NCI-H345 treated with DMSO at 0.1 percent for 48 hours (cell line): ENCODE measurements around the gene PDE4D.
"Not testable (repeated sequence)": the region's sequence is repeated elsewhere in the genome, so short reads cannot be mapped to it uniquely, and the experiment has no call there.

Source experiments
- DNase-seq: peaks from one replicate; lab custom pipeline; 2025; ENCODE audit not compliant: unreplicated experiment; lab: John Stamatoyannopoulos, UW

PDE4D gene

DNA sequence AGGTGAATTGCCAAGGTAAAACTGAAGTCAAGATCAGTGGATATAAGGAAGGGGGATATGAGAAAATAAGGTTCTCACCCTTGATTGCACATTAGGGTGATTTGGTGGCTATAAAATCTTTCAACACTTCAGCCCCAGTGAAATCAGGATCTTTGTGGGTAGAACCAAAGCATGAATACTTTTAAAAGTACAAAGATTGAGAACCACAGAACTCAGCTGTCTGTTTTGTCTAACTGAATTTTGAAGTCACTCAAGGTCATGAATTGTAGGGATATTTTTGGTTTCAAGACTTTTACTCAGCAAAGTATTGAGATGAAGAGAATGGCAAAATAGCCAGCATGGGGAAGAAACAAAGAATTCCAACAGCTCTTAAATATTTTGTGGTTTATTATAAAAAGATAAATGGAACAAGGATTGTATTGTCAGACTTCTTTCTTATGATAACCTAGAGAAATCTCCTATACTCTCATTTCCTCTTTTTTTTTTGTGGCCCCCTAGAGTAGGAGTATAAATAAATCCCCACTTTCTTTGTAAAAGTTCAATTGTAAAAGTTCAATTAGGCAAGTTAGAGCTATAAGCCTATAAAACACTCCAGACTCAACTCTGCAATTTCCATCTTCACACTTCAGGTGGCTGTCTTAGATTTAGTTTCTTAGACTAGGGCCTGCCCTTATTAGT lies 272.9 kb downstream of the PDE4D start:
- DNase-seq: no peak

DNA sequence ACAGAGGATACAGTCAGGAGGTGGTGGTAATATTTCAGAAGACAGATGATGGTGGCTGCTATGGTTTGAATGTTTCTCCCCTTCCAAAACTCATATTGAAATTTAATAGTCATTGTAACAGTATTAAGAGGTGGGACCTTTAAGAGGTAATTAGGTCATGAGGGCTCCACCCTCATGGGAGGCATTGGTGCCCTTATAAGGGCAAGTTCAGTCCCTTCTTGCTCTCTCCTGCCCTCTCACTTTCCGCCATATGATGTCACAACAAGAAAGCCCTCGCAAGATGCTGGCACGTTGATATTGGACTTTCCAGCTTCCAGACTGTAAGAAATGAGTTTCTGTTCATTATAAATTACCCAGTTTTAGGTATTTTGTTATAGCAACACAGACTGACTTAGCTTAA lies 274.9 kb downstream of the PDE4D start:
- DNase-seq: no peak

DNA sequence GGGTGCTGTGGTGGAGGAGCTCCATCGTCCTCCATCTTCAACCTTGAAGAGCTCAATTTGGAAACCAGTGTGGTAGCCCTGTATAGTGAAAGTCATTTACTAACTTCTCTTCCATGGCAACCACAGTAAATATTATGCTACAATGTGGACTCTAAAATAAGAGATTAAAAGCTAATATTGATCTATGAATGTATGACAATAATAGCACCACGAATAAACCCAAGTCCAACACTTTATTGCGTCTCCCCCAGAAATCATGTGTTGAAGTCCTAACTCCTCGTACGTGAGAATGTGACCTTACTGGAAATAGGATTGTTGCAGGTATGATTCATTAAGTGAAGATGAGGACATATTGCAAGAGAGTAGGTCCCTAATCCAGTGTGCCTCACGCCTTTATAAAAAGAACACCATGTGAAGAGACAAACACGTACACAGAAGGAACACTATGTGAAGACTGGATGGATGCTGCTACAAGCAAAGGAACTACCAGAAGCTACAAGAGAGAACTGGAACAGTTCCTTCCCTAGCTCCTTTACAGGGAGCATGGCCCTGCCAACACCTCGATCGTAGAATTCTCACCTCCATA lies 276.2 kb downstream of the PDE4D start:
- no peak for DNase-seq

DNA sequence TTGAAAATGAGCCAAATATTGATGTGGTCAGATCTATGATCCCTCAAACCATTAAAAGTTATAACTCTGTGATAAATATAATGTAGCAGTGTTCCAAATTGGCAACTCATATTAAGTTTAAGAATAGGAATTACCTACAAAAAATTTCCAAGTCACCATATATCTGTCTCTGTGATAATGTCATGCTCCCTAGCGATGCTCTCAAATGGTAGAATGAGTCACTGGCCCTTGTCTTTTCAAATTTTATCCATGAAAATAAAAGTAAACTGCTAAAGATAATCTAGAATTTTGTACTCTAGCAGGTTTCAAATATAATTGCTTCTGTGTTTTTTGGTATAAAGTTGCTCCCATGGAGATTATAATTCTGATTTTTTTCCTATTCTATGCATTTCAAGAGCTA lies 277.1 kb downstream of the PDE4D start:
- no peak for DNase-seq

DNA sequence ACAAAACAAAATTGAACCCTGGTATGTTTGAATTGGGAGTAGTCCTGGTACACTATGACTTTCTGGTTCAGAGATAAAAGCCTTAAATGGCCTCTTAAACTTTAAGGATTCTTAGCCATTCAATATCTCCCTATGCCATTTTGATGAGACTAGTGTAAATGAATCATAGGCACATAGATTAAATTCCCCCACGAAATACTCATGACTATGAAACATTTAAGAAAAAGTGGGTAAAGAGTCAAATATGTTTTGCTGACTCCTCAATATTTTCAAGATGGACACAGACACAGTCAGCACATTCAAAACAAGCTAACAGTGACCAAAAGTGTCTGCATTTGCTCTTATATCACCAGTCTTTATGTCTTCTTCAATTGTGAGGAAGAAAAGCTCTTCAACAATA lies 278.3 kb downstream of the PDE4D start:
- DNase-seq: no peak

DNA sequence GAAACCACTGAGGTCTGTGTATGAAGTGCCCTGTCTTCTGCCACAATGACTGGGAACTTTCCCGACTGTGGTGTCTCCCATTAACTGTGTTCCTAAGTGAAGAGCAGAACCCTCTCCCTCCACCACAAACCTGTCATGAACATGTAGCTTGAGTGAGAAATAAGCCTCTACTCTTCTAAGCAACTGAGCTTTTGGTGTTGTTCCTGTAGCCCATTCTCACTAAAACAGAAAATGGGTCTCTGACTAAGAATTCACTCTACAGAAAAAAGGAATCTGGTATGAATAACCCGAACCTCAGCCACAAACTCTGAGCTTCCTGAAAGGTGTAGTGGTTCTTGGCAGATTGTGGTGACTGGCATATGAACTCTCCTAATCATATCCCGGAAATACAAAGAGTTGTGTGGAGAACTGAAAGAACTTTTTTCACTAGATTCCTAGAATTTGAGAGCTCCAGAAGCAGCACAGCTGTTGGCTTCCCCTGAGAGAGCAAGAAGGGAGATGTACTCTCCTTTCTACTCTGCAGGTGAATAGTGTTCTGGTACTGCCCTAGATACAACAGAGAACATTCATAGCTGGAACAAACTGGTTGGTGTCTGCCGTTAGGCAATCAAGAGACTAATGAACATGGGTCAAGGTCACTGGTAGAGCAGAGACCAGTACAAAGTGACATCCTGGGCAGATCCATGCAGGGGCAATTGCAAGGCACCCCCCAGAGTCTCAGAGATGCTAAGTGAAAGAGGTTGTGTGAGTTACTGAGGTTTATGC lies 283.8 kb downstream of the PDE4D start:
- DNase-seq: no peak

DNA sequence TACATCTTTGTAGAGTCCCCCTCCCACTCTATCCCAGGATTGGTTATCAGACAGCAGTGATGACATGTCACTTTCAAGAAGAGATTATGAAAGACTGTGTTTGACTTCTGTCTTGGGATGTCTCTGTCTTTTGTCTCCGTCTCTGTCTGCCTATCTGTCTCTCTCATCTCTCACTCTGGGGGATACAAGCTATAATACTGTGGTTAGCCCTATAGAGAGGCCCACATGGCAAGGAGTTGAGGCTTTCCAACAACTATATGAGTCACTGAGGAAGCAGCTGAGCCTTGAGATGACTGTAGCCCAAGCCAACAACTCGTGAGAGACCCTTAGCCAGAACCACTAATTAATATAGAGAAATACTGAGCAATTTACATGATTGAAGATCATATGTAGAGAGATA lies 284.8 kb downstream of the PDE4D start:
- DNase-seq: no peak

DNA sequence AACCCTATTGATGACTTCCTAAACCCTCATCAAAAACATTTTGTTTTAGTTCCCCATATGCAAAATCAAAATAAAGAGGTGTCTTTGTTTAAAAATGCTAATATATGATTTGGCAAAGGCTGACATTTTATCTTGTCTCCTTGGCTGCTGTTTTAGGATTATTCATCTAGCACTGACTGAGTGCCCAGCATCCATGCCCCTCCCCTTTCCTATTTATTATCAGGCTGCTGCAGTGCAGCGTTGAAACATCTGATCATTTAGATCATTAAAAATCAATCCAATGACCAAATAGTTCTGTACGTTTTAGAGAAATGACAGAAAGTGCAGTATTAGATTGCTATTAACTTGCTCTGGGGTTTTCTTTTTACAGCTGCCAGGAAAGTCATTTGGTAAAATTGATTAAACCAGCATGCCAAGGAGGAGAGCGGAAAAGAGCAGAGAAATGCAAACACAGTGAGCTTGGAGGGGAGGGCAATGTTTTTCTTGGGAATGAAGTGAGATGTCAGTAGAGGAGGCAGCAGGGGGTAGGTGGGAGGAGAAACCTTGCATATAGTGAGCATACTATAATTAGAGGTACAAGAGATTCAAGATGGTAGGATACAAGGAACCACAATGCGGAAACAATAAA lies 286.3 kb downstream of the PDE4D start:
- no peak for DNase-seq

DNA sequence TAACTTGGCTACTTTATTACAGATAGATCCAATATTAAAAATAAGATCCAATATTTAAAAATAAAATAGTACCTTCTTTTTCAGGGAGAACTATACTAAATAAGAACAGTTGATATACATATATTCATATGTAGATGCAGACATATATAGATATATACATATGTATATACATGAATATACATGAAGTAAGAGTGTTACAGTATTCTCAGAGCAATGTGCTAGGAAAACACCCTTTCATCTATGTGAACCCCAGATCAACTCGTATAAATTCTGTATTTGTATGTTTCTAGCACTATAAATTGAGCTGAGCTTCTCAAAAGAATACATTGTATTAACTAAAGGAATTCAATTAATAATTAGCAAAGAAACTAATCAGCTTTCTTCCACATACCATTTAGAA lies 287.6 kb downstream of the PDE4D start:
- no peak for DNase-seq

DNA sequence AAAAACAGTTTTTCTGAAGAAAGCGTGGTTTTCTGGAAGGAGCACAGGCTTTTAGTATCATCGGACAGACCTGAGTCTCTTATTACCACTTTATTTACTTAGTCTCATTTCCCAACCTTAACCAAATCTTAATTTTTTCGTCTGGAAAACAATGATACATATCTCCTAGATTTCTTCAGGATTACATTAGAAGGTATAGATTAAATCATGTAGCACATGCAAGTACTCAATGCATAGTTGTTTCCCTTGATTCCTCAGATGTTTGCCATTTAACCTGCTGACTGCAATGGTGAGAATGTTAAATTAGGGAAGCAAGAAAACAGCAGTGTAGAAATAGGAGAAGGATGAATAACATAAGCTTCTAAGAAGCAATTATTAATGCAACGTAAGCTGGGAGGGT lies 289.4 kb downstream of the PDE4D start:
- no peak for DNase-seq

DNA sequence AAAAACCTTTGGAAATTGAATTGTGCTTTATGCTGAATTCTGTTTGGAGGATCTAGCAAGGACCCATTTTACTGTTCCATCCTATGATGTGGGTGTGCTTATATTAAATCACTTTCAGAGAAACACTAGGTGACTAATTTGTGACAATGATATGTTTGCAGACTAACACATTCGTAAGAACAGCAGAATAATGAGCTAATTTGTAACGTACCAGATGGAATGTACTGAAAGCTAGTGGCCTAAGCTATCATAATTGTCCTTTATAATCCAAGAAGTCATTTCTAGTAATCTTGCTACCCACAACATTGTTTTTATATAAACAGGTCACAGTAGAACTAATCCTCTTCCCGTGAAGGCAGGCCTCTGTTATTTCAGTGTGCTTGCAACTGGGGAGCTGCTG lies 292.5 kb downstream of the PDE4D start:
- DNase-seq: no peak

DNA sequence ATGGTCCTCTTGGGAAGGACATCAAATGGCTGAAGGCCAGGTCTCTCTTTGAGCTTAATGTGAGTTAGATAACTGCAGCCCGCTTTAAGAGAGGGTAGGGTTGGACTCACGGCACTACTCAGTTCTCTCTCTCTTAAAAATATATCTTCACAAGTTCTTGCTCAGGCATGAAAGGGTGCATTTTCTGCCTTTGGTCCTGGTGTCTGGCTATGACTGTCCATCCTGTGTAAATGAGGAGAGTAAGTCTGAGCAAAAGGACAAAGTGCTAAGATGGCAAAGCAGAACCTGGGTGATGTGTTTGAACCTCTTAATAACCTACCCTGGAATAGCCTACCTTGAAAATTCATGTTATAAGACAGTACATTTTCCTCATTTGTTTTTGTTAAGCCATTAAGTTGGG lies 293.4 kb downstream of the PDE4D start:
- DNase-seq: no peak

DNA sequence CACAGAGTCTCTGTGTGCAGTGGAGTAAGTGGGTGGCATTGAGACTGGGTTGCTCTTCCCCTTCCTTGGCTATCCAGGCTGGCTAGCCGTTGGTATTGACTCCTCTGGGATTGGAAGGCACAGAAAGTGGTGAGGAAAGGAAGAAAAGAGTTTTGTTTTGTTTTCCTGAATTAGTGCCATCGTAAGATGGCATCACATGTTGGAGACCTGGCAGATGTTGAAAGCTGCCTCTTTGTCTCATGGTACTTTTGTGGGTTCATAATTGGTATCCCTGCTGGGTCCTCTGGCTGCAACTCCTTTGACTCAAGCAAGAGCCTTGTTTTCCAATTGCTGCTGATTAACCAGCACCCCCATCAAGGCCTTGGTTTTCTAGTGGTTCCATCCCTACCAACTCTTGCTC lies 293.8 kb downstream of the PDE4D start:
- no peak for DNase-seq

DNA sequence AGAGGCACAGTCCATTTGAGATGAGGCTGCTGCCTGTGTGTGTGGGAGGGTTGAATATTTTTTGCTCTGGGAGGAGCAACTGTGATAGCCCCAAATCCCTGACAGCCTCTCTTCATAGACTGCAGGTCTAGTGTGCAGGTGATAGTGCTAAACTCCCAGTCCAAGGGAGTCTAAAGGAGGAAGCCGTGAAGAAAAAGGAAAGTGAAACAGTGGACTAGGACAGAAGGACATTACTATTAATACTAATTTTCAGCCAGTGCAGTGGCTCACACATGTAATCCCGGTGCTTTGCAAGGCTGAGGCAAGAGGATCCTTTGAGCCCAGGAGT lies 295.0 kb downstream of the PDE4D start:
- DNase-seq: no peak

DNA sequence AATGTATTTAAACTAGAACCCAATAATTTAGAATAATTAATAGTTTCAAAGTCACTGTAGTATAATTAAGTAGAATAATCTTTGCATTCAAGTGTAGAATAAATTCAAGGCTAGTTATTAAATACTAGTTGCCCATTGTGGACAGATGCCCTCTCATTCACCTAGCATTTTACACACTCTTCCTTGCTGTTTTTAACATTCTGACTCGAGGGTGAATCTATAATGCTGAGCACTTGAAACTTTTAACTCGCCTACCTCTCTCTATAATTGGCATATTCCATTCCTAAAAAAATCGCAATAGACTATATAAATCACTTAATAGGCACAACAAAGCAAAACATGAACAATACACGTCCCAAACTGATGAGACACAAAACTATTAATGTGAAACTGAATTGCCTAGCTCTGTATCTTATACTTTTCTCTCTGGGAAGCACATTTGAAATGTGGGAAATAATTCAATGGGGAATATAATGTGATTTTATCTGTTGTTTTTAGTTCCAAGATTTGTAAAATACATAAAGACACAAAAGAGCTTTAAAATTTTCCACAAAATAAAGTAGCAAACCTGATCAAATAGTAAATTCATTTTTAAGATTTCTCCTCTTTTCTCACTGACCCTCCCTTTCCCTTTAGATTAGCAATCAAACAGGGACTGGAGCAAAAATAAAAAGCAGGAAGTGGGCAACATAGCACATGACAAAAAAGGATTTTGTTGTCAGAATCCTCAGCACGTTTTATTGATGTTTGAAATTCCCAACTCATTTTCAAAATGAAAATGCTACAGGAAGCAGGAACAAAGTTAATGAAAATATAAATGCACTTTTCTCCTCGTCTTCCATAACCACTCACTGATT lies 295.6 kb downstream of the PDE4D start:
- no peak for DNase-seq

DNA sequence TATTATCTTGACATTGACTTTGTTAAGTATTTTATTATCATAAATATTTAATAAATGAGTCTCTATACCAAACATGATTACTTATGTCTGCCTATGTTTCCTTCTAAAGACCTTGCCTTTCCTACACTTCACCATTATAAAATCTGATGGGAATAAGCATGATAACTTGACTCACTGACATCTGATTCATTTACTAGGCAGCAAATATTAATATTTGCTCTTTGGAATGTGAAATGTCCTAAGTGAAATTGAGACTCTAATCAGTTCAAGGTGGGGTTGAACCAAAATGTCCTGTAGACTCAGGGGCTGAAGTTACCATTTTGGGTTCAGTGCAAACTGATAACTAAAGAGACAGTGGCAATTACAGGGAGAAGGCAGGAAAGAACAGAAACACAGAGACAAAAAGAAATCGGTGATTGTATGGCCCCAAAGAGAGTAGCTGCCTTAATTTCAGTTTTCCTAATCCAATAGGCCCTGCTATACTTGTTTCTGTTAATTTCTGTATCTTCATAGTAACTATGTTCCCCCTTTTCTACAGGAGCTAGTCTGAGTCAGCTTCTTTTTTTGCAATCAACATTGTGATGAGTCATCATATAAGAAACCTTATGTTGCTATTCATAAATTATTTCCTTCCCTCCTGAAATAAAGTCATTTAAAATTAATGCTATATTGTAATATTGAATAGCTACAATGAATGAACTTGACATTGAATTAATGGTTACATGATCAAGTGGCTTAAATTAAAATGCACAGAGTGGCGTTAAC lies 296.8 kb downstream of the PDE4D start:
- no peak for DNase-seq

DNA sequence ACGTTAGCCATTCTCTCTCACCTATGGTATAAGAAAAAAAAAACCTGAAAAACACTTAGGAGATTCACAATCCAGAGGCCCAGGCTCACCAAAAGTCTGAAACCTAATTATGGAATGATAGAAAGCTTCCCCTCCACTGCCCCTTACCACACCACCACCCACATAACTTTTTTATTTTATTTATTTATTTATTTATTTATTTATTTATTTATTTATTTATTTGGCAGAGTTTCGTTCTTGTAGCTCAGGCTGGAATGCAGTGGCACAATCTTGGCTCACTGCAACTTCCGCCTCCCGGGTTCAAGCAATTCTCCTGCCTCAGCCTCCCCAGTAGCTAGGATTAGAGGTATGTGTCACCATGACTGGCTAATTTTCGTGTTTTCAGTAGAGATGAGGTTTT lies 299.4 kb downstream of the PDE4D start:
- not testable (repeated sequence) for DNase-seq

DNA sequence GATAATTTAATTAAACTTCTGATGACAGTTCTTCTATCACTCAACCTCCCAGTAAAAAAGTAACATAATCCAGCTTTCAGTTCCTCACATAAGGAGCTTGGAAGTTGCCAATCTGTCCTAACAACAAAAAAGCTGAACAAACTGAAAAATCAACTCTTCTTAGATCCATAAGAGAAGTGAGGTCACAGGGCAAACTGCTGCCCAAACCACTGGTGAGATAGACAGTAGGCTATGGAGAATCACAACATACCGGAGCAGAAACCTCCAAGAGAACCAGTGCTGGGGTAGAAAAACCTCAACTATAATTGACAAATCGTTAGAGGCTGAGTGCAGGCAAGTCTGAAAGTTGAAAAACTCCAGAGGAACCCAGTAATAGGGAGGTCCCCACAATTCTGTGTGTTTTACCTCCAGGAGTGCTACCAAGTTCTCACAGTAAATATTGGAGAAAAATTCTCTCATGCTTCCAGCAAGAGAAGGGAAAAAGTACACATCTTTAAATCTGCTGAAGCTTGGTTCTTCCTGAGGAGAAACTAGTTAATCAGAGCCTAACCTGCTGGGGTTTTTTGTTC lies 300.0 kb downstream of the PDE4D start:
- DNase-seq: no peak

DNA sequence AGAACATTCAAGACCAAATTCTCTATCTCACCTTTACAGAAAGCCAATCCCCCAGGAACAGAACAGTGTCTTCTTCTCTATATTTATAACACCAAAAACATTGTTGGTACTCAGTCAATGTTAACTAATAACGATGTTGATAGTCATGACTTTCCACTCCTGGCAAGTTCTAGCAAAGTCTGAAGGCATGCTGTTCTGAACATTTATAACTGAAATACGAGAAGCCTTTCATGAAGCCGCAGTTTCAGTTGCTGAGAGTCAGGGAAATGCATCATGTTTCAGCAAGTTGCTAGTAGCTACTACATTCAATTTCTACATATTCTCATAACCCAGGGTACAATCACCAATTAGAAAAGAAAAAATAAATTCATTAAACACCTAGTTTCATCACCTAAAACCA lies 301.4 kb downstream of the PDE4D start:
- no peak for DNase-seq

DNA sequence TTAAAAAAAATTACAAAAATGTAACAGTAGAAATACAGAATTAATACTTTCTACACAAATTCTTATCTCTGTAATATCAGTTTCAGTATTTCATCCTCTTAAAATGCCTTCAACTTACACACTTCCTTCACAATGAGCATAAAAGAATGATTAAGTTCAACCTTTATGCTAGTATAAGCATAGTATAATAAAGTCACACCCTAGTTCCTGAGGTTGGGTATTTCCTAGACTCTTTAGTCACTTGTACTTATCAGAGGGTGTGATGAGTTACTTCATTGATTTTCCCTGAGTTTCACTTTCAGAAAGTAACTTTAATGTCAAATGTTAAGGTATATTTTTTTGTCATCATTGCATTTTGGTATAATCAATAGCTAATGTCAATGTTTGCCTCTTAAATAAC lies 302.4 kb downstream of the PDE4D start:
- DNase-seq: no peak
